LNCAP (cell line): ENCODE data around the gene DEPP1.

Experiments used
- TF ChIP-seq, protein P1 (sequence below): fragments of 450-650 bp; IDR thresholded peaks from 2 replicates; pipeline ENCODE4 v1.5.1; 2017; ENCODE audit warnings: mild to moderate bottlenecking

The DEPP1 gene

DNA sequence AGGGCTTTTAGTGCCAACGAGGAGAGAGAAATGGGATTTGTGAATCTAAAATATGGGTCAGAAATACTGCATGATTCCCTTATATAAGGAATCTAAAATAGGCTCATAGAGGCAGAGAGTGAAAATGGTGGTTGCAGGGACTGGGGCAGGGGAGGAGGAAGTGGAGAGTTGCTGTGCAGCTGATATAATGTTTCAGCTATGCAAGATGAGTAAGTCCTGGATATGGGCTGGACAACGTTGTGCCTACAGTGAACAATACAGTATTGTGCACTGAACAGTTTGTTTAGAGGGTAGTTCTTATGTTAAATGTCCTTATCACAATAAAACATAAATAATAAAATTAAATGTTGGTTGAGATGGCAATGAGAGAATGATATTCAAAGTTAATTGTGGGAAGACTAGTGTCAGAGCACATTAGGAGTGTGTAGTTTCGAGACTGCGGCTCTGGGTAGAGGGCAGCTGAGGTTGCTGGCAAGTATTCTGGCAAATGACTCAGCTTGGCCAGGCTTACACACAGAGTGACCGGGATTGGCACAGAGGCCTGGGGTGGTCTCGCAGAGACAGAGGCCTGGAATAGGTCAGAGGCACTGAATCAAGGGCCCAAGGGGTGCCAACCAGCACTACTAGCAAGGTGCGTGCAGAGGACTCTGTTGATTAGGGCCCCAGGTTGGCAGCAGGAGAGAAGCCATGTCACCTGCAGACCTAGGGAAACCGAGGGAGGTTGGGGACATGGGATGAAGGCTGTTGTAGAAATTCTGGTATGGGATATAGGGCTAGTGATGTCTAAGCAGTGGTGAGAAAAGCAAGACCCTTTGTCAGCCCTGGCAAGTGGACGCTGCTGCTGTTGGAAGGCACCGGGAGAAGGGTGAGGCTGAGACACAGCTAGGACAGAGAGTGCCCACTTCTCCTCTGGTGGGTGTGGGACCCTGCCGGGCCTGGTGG is 2.8 kb upstream of the DEPP1 start:
- TF ChIP-seq, protein P1, sequence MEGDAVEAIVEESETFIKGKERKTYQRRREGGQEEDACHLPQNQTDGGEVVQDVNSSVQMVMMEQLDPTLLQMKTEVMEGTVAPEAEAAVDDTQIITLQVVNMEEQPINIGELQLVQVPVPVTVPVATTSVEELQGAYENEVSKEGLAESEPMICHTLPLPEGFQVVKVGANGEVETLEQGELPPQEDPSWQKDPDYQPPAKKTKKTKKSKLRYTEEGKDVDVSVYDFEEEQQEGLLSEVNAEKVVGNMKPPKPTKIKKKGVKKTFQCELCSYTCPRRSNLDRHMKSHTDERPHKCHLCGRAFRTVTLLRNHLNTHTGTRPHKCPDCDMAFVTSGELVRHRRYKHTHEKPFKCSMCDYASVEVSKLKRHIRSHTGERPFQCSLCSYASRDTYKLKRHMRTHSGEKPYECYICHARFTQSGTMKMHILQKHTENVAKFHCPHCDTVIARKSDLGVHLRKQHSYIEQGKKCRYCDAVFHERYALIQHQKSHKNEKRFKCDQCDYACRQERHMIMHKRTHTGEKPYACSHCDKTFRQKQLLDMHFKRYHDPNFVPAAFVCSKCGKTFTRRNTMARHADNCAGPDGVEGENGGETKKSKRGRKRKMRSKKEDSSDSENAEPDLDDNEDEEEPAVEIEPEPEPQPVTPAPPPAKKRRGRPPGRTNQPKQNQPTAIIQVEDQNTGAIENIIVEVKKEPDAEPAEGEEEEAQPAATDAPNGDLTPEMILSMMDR: no peak

DNA sequence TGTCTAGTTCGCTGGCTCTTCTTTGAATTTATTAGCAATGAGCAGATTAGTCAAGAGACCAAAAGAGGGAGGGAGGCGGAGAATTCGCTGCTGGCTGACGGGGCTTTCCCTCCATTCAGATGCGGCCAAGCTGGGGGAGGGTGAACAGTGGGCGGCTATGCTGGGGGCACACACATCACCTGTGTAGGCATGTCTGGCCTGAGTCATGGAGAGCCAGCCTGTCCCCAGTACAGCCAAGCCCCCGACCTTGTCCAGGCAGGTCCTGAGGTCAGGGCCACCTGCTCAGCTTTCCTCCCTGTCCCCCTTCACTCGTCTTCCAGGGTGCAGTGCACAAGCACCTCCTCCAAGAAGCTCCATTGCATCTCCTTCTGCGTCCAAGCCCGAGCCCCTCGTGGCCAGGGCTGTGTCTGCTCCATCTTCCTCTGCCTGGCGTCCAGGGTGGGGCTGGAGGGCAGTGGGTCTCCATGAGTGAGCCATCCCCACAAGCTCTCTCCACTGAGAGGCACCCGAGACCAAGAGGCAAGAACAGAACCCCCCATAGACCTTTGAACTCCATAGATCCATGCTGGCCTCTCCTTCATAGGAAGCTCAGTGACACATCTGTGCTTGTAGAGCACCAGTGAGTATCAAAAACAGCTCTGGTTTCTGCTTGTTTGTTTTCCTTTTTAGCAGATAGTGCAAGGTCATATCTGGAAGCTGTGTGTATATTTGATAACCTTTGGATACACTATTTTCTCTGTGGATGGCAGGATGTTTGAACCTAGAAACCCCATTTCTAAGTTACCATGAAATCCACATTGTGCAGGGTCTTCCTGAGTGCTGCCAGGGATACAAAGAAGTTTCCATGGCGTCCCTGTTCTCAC is 1.9 kb upstream of the DEPP1 start:
- TF ChIP-seq, protein P1: no peak

DNA sequence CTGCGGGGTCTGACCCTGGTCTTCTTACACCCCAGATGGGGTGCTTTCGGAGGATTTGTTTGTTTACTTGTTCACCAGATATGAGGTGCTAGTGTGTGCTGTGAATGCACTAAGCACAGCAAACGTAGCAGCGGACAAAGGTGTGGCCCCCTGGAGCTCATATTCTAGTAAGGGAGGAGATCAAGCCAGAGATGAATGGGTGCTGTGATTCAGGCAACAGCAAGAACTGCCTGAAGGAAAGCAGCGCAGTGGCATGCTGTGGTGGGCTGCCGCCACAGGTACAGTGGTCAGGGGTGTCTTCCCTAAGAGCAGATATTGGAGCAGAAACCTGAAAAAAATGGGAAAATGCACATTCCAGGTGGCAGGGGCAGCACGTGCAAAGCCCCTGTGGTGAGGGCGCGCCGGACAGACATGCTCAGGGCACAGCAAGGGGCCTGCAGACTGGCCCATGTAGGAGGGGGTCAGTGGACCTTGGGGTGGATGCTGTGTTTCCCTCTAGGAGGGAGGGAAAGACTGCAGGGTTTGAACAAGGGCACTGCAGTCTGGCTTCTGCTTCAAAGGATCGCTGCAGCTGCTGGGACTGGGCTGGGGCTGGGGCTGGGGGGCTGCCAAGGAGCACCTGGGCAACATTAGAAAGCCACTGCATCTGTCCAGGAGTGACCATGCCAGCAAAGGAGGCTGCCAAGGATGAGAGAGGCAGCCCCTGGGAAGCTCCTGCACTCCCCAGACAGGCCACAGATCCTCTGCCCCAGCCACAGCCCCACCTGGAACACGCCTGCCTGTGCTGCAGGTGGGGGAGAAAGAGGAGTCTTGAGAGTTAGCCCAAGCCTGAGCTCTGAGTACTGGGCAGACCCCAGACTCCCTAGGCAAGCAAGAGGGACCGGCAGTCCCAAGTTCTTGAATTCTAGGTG is 927 bp upstream of the DEPP1 start:
- TF ChIP-seq, protein P1: no peak

DNA sequence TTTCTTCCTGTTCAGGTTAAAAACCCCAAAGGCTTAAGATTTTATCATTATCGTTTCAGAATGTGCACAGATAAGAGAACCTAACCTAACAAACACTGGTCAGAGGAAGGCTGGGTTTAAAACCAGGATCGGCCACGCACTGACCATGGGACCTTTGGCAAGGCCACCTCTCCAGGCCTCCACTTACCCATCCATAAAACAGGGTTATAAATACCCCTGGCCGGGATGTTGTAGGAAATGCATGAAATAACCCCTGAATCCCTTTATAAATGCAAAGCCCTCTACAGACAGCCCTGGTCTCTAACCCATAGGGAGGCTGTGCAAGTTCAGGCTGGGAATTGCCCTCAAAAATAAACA is 418 bp downstream of the DEPP1 start:
- TF ChIP-seq, protein P1: no peak

DNA sequence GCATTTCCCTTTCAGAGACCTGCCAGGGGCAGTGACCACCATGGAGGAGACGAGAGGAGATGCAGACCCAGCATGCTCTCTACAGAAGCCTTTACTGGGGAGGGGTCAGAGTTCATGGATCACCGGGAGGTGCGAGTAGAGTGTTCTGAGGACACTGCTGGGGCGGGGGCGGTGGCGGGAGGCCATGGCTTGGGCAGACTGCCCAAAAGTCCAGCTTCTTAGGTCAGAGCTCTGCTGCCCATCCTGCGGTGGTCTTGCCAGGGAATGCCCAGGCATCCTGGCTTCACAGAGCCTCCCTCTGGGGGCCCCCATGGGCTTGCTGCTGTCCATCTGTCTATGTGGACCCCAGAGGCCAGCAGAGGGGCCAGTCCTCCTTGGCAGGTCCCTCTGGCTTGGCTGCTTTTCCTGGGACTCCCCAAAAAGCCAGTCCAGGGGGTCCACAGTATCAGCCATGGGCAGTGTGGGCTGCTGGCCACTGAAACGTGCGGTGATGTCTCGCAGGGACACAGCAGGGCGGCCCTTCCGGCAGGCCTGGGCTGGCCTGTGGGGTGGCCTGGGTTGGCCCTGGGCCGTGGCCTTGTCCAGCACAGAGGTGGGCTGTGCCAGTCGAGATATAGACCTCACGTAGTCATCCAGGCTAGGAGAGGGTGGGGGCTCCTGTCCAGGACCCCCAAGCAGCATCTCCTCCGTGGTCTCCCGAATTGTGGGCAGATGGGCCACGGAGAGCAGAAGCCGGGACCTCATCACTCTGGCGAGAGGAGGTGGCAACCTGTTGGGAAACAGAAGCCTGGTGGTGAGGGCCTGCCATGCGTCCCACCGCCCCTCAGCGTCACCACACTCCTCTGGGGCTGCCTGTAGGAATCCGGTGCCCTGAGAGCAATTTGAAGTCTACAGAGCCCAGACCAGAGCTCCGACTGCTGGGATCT is 1.1 kb downstream of the DEPP1 start:
- TF ChIP-seq, protein P1: no peak

DNA sequence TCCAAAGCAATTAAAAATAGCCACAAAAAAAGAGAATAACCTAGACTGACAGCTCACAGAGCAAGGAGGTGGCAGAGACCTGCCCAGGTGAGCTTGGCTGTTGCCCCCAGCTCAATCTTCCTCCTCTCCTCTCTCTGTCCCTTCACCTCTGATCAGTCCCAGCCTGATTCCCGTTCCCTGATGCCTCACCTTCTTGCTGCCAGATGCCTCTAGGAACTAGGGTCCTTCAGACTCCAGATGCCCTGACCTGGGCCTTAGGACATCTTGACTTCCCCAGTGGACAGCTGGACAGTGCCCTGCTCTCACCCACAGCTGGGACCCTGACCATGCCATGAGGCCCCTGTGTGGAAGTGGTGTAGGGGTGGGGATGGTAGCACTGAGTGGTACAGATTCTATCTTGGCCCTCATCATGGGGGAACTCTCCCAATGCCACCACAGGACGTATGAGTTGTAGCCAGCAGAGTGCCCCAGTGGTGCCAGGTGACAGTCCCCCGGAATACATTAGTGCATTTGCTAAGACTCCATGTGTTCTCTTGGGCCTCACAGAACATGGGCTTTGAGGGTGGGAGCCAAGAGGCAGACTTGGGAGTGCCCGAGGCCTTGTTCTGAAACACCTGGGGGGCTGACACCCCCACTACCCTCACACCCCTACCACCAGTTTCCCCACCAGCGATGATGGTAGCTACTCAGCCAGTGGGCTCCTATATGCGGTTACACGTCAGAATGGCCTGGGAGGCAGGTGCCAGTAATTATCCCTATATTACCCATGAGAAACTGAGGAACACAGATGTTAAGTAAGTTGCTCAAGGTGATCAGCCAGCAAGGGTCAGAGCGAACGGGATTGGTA is 2.0 kb downstream of the DEPP1 start:
- TF ChIP-seq, protein P1: no peak
